SU-DHL-6 (cell line): ENCODE data around the gene TMEM38A.

ENCODE experiments used
- CTCF ChIP-seq: fragments of 200-600 bp; sonication (generic); IDR thresholded peaks from one replicate; pipeline ENCODE4 v1.5.1; 2017; ENCODE audit warnings: antibody characterized with exemption, mild to moderate bottlenecking, low read length, moderate library complexity; ENCODE audit not compliant: insufficient read depth, poor library complexity, severe bottlenecking
- EZH2phosphoT487 ChIP-seq: fragments of 200-600 bp; sonication (generic), shearing (Covaris generic); conservative IDR thresholded peaks from 2 replicates; pipeline ENCODE4 v1.6.1; 2018; ENCODE audit warnings: mild to moderate bottlenecking, antibody characterized with exemption, low read length, moderate library complexity, mixed read lengths

GRCh38 chr19:16684216-16684615 is 23.3 kb downstream of the TMEM38A start:
- TF ChIP-seq CTCF (no peak), EZH2phosphoT487 (no peak)
